Stimulated activated CD4-positive, alpha-beta T cell treated with anti-CD3 and anti-CD28 coated beads, Interleukin-2, amount 100 ng/mL, for 48 hours (primary cell): ENCODE results near the gene ARHGEF11.

Source experiments
- DNase-seq, 2 donors: peaks; one replicate each; pipeline ENCODE4 v3.0.0-alpha.2; 2020

Gene ARHGEF11

DNA sequence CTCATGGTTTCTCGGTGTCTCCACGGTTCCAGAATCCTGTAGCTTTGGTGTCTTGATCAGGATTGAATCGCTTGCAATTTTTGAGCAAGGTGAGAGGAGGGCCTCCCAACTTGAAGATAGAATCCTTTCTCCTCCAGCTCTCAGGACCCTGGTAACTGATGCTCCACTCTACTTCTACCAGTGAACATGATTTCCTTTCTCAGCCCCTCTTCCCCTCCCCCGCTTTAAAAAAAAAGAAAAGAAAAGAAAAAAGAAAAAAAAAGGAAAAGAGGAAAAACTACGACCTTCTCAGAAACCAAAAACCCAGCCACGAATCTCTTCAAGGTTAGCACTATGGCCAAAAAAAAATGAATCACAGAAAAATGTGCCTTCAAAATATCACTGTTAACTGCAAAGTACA is 1.2 kb downstream of the ARHGEF11 start:
- no peak for DNase-seq

DNA sequence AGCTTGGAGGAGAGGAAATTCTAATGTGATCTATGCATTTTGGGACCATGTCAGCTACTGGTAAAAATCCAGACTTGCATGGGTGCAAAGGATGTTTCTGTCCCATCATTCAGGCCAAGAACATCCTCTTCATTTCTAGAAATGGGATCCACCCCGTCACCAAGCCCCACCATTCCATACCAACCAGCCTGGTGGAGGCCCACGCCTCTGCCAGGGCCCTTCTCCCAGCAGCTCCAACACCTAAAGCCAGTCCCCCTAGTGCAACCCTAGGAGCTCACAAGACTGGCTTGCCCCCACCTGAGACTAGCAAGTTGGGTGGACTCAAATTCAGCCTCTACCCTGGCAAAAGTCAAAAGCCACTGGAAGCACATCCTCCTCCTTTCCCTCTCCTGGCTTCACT is 1.9 kb downstream of the ARHGEF11 start:
- DNase-seq = no peak

DNA sequence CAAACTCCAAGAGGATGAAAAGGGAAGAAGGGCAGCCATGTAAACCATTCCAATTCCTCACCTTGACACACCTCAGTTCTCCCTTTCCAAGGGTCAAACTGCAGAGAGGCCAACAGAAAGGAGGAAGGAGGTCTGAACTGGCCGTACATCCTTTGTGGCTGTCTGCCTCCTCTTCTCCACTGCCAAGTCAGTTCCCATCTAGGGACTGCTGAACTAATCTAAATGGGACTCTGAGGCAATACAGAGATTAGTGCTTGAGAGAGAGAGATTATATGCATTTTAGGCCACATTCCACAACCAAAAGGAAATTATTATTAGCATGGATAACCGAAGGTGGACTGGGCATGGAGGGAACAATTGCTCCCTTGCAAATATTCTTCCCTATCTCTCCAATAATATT is 2.7 kb downstream of the ARHGEF11 start:
- no peak for DNase-seq

DNA sequence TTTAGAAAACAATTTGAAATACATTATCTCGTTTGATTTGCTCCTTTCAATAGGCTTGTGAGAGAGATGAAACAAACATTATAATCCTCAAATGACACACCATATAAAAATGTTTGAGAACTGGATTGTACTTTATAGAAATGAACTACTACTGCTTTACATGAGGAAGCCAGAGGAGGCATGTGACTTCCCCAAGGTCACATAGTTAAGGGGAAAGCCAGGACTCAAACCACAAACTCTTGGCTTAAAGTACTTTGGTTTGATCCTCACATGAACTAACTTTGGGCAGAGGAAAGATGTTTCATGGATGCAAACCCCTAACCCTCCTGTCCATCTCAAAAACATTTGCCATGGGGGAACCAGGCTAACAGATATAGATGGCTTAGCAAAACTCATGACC is 4.7 kb downstream of the ARHGEF11 start:
- DNase-seq = no peak

DNA sequence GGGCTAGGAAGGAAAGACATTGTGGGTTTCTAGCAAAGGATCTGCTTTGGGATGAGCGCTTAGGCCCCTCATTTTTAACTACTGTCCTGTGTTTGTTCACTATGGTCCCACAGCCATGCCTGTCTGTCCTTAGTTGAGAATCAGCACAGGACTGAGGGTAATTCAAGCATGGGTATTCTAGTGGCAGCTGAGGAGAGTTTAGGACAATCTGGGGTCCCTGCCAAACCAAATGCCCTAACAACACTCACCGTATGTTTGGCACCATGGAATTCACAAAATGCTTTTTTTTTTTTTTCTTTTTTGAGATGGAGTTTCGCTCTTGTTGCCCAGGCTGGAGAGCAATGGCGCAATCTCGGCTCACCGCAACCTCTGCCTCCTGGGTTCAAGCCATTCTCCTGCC is 10.4 kb downstream of the ARHGEF11 start:
- no peak for DNase-seq

DNA sequence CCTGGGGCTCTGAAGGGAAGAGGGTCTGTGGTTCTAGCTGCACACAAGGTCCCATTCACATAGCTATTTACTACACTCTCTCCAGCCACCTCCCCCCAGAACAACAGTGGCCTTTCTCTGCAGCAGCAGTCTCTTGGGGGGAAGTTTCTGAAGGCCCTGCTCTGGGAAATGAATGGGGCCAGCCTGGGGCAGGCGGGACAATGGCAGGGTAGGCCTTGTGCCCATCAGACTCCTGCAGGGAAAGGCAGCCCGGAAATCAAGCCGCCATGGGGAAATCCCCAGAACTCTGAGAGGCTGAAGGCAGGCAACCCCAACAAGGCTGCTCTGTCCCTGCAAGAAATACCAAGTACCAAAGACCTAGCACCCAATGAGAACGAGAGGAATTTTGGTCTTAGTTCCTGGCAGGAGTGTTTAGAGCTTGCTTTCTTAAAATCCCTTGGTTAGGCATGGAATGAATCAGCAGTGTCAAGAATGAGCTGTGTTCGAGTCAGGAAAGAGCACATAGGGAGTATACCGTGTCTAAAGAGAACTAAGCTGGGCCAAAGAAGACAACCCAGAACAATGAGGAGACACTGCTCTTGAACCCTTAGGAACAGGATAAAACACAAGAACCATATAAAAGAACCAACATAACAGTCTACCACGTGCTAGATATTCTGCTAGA is 11.3 kb downstream of the ARHGEF11 start:
- no peak for DNase-seq

DNA sequence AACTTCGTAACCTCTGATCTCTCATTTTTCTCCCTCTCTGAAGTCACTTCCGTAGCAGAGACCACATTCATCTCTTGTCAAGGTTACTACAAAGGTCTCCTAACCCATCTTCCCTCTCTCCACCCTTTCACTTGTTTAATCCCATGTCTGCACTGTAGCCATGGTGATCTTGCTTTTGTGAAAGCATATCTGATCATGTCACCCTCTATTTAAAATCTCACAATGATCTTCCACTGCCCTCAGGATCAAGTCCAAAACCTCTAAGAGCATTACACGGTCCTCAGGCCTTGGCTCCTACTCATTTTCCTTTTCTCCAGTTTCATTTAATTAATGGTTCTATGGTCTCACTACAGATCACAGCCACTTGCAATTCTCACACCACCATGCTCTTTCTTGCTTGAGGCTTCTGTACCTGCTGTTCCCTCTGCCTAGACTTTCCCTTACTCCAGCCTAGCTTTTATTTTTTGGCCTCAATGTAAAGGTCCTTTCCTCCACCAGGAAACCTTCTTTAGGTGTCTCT is 12.1 kb downstream of the ARHGEF11 start:
- DNase-seq = no peak

DNA sequence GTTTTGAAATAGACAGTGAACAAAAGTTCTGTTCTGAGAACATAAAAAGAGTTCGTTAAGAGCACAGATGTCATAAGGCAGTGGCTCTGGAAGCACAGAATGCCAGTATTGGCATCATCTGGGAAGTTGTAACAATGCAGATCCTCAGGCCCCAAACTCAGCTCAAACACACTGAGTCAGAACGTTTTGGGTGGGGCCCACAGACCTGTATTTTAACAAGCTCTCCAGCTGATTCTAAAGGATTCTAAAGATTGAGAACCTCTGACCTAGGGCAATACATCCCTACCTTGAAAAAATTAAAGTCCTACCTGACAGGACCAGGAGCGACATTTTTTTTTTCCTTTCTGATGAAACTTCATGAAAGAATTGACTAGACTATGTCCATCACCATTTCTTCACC is 13.2 kb downstream of the ARHGEF11 start:
- DNase-seq = no peak

DNA sequence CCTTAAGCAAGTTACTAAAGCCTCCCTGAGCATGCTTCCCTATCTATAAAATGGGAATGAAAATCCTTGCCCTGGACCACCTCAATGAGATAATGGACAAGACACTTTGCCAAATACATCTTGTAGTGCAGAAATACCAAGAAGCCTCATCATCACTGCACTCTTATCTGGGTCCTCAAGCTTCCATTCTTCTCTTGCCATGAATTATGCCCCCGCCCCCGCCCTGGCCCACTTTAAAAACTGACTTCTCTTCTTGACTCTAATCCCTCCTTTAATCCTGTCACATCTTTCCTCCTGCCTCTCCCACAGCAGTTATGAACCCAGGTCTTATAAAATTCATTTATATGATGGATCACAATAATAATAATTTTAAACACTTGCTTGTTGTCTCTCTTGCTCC is 14.8 kb downstream of the ARHGEF11 start:
- no peak for DNase-seq

DNA sequence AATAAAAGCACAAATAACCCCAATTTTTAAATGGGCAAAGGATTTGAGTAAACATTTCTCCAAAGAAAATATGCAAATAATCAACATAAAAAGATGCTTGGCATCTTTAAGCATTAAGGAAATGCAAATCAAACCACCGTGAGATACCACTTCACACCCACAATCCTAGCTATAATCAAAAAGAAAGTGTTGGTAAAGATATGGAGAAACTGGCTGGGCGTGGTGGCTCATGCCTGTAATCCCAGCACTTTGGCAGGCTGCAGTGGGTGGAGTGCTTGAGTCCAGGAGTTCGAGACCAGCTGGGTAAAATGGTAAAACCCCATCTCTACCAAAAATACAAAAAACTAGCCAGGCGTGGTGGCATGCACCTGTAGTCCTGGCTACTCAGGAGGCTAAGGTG is 16.9 kb downstream of the ARHGEF11 start:
- DNase-seq = no peak

DNA sequence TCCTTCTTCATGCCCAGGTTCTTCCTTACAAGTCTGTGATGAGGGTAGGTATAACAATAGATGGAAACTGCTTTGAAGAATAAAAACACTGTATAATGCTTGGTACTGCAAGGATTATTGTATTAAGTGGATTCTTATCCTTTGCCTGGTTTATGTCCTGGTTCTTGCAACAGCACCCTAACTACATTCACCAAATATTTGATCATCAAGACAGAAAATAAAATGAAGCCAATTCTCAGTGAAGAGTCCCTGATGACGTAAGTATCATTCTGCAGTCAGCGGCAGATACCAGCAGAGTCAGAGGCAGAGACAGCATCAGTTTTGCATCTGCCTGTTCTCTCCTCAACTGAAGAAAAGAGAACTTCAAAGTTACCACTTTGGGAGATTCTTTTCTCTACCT is 19.7 kb downstream of the ARHGEF11 start:
- DNase-seq = no peak

DNA sequence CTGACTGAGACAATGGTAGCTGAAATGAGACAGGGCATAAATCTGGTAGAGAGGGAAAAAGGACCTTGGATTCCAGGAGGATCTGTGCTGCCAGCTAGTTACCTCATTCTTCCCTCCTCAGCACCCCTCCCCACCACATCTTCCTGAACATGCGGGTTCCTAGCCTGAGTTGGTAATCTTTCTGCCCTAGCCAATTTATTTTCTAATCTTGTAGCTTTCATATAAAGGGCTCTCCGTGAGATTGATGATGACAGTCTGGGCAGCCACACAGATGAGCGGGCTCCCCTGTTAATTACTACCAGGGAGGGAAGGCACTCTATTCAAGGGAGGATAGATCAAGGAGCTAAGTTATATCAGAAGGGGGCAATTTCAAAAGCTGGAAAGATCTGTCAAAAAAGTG is 20.2 kb downstream of the ARHGEF11 start:
- no peak for DNase-seq

DNA sequence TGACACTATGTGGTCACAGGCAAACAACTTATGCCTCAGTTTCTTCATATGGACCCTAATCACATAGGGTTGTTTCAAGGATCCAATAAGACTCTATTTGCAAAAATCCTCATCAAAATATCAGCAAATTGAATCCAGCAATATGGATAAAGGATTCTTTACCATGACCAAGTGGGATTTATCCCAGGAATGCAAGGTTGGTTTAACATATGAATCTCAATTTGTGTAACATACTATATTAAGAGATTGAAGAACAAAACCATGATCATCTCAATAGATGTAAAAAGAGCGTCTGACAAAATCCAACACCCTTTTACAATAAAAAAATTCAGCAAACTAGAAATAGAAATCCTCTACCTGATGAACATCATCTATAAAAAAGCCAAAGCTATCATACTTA is 23.9 kb downstream of the ARHGEF11 start:
- no peak for DNase-seq

DNA sequence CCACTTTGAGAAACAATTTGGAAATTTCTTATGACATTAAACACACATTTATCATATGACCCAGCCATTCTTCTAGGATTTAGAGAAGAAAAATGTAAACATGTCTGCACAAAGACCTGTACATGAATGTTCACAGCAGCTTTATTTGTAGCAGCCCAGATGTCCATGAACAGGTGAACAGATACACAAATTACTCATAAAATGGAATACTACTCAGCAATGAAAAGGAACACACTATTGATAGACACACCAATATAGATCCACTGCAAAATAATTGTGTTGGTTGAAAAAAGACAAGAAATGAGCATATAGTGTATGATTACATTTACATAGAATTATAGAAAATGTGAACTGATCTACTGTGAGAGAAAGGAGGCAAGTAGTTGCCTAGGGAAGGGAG is 26.1 kb downstream of the ARHGEF11 start:
- no peak for DNase-seq

DNA sequence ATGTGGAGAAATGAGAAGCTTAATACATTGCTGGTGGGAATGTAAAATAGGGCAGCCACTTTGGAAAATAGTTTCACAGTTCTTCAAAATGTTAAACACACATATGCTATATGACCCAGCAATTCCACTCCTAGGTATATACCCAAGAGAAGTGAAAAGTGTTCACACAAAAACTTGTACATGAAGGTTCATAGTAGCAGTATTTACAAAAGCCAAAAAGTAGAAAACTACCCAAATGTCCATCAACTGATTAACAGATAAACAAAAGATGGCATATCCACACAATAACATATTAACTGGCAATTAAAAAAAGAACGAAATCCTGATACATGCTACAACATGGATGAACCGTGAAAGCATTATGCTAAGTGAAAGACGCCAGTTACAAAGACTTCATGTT is 33.7 kb downstream of the ARHGEF11 start:
- DNase-seq = no peak

DNA sequence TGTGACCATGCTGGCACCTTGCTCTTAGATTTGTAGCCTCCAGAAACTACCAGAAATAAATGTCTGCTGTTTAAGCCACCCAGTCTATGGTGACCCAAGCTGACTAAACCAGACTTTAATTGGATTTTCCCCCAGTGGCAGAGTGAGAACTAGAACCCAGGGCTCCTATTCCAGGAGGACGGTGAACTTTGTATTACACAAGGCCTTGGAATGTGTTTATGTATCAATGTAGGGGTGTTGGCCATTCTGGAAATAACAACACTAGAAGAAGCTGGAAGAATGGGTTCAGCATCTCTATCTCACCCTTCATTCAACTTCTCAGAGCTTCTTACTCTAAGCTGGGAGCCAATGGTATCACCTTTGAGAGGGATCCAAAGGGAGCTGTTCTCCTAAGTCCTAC is 37.0 kb downstream of the ARHGEF11 start:
- DNase-seq = no peak

DNA sequence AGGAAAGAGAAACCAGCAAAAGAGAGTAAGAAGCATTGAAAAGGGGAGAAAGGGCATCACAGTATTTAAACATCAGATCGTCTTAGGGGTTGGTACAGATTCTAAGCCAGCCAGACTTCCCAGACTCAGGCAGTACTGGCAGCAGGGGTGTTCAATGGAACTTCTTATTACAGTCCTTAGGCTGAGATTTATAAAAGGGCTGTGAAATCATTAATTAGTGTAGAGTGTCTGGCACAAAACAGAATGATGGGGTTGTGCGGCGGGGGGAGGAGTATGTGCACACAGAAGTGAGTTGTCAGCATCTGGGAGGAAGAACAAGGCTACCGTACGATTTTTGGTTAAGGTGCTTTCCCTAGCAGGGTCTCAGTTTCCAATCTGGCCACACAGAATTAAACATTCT is 38.2 kb downstream of the ARHGEF11 start:
- no peak for DNase-seq

DNA sequence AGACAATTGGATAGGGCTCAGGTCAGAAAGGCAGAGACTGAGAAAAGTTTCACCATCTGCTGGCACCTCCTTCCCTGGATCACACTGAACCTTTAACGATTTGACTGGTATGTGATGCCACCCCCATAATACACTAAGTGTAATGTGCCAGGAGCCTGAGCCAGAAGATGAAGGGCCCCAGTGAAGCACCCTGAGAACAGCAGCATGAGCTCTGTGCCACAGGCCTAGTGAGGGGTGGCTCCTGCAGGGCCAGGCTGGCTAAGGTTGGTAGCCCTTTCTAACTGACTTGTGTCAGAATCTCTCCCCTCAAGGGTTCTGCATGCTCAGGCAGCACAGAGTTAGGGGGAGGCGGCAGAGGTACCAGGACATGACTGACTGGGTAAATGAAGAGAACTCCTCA is 38.9 kb downstream of the ARHGEF11 start:
- DNase-seq = no peak

DNA sequence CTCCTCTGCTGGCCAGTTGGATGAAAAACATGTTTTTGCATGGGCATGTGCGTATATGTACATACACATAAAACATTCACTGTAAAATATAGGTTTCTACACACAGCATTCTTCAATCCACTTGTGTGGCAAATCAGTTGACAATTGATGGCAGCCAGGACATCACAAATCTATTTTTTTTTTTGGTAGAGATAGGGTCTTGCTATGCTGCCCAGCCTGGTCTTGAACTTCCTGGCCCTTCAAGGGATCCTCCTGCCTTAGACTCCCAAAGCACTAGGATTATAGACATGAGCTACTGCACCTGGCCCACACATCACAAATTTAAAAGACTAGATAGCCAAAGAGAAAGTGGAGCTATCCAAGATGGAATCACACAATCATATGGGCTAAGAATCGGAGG is 39.6 kb downstream of the ARHGEF11 start:
- no peak for DNase-seq

DNA sequence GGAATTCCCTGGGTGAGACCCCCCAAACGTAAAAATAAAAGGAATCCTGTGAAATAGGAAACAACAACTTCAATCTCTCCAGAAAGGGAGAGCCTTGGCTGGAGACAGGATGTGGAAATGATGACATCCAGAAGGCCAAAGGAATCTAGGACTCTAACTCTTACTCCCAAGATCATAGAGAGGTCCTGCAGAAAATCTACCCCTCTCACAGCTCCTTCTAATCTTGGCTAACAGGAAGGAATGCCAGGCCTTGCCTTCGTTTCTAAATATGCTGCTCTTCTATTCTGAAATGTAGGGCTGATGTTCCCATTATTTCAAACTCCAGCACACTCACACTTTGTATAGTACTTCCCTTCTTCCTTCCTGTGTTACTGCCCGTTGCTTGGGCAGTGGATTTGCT is 40.7 kb downstream of the ARHGEF11 start:
- DNase-seq = no peak

DNA sequence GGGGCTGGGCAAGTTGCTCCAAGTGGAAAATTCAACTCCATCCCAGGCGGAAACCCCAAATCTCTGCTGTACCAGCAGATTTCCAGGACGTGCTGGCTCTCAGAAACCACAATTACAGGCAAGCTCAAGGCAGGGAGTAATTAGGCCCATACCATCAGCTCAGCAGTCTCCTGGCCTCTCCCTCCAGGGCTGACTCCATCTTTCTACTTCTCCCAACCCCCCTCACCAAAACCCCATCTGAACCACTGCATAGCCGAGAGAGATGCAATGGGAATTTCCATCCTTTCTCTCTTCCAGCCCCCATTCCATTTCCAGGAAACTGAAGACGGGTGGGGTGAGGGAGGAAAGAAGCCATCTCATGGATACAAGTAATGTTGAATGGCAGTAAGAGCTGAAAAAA is 41.2 kb downstream of the ARHGEF11 start:
- DNase-seq = no peak

DNA sequence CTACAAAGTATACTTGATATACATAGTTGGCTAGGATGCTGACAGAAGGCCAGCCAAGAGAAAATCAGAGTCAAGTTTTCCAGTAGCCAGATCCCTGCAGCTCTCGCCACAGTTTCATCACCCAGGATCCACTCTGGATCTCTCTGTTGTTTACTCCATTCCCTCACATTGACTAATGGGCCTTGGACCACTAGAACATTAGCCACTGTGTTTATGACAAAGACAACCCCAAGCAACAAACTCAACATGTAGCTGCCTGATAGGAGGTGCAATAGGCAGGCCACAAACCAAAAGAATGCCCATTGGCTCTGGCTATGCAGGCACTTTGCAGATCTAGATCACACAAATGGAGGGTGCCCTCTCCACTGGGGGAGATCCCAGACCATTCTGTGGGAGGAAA is 44.2 kb downstream of the ARHGEF11 start:
- DNase-seq = no peak

DNA sequence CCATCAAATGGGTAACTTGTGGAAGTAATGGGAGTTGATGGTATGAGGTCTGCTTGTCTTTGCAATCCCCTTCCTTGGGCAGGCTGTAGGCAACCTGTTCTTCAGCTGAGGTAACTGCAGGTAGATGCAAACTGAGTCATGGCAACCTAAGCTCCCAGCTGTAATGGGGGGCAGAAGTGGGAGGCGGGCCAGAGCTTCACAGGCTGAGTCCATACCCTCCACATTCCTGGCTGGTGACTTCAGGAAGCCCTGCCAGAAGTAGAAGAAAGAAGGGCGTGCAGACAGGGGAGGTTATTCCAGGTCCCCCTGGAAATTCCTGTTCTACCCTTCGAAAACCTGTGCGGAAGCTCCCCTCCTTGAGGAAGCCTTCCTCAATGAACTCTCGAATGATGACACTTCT is 44.9 kb downstream of the ARHGEF11 start:
- DNase-seq = no peak

DNA sequence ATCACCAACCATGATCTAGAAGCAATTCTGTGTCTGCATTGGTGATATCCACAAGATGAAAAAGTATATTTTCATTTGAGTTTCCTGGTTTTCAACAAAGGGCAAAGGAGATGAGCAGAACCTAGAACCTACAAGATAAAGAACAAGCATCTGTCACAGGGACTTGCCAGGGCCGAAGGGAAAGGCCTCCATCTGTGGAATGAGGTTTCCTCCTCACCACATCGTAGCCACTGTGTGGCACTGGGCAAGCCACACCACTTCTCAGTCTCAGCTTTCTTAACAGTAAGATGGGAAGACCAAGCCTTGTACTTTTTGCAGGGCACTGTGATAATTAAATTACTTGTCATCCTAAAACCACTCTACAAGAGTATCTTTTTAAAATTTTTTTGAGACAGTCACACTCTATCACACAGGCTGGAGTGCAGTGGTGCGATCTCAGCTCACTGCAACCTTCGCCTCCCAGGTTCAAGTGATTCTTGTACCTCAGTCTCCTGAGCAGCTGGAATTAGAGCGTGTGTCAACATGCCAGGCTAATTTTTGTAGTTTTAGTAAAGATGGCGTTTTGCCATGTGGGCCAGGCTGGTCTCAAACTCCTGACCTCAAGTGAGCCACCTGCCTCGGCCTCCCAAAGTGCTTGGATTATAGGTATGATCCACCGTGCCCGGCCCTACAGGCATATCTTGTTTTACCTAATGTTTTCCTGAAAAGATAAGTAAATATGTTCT is 45.8 kb downstream of the ARHGEF11 start:
- DNase-seq = no peak
